Kidney capillary endothelial cell (primary cell): ENCODE data around the gene UBASH3B.

Source experiments
- DNase-seq: peaks from one replicate; pipeline ENCODE4 v3.0.0-alpha.2; 2018; ENCODE audit warnings: low spot score

UBASH3B gene

DNA sequence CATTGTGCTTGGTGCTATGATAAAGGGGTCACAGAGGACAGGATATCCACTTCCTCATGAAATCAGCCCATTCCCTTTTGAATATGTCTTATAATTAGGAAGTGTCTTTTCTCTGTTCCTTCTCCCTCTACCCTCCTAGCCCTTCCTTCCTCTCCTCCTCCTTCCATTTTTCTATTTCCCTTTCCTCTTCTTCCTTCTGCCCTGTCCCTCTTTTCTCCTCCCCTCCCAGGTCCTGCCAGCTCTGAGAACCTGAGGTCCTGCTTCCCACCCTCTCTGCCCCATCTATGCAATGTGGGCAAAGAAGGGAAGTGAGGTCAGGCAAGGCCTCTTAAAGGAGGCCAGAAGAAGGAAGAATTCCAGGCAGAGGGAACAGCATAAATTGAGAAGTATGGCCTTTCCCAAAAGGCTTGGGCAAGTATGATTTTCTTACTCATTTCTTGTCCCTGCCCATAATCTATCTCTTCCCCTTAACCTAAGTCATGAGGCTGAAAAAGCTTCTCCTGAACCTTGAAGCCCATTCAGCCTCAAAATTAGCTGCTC is 7.7 kb upstream of the UBASH3B start:
- DNase-seq = no peak

GRCh38 chr11:122649116-122649515 is 6.4 kb upstream of the UBASH3B start:
- DNase-seq = no peak

GRCh38 chr11:122650619-122651018 is 4.9 kb upstream of the UBASH3B start:
- no peak for DNase-seq

DNA sequence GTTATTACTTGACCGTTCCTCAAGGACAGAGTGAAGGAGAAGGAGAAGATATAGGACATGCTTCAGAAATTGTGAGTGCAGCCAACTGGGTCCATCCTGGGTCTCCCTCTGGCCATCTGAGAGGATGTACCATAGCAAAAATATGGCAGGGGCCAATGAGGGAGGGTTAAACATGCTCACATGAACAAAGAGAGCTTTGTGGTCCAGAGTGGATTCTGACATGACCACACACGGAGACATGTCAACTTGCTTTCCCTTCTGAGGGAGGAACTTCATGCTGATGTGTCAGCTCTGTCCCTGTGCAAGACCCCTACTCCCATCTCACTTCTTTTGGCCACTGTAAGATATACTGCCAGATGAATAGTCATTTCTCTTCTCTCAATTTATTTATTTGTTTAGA is 3.0 kb upstream of the UBASH3B start:
- DNase-seq = no peak

- no peak for DNase-seq
These were observed 1.5 kb upstream of the UBASH3B start for GRCh38 chr11:122653916-122654585.

GRCh38 chr11:122656073-122656630 is 630 bp downstream of the UBASH3B start:
- DNase-seq = no peak

- DNase-seq = no peak
These were observed 1.1 kb downstream of the UBASH3B start for GRCh38 chr11:122656631-122657101.

- DNase-seq = no peak
These were observed 4.4 kb downstream of the UBASH3B start for GRCh38 chr11:122659676-122660554.

GRCh38 chr11:122661182-122661945 is 5.8 kb downstream of the UBASH3B start:
- DNase-seq = no peak

GRCh38 chr11:122663056-122663740 is 7.7 kb downstream of the UBASH3B start:
- no peak for DNase-seq

- DNase-seq = no peak
These were observed 8.2 kb downstream of the UBASH3B start for GRCh38 chr11:122663764-122664163.

DNA sequence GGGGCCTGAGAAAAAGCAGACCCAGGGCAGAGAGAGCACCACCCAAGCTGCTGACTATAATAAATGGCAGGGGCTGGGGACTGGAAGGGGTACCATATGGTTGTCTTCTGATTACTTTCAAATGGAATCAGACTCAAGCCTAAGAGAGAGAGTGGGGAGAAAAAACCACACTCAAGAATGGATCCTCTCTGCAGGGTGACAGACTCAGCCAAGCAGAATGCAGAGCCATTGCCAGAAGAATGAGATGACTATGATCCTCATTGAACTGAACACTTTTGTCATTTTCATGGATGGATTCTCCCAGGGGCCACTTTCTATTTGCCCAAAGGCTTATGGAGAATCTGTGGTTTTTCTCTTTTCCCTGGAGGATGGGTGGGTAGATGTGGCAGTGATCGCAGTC is 8.7 kb downstream of the UBASH3B start:
- DNase-seq = no peak

- DNase-seq = no peak
These were observed 10.3 kb downstream of the UBASH3B start for GRCh38 chr11:122665861-122666260.

- DNase-seq = no peak
These were observed 11.2 kb downstream of the UBASH3B start for GRCh38 chr11:122666743-122667142.

GRCh38 chr11:122668562-122669090 is 13.1 kb downstream of the UBASH3B start:
- DNase-seq = no peak

DNA sequence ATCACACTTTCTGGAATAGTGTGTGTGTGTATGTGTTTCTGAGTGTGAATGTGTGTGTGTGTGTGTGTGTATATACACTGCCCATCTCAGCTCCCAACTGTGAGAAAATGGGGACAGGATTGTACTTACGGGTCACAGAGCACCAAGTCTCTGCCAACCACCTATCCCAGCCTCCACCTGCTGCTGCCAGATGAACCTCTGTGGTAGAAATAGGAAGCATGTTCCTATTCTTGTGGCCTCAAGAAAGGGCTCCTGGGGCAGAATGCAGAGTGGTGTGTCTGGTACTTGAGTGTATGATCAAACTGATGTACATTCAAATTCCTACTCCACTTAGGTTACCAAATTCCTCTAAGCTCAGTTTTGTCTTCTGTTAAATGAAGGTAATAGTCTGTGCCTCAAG is 14.6 kb downstream of the UBASH3B start:
- no peak for DNase-seq

- no peak for DNase-seq
These were observed 15.9 kb downstream of the UBASH3B start for GRCh38 chr11:122671400-122671891.

- DNase-seq = no peak
These were observed 17.4 kb downstream of the UBASH3B start for GRCh38 chr11:122672892-122673291.

GRCh38 chr11:122673701-122674100 is 18.2 kb downstream of the UBASH3B start:
- no peak for DNase-seq

DNA sequence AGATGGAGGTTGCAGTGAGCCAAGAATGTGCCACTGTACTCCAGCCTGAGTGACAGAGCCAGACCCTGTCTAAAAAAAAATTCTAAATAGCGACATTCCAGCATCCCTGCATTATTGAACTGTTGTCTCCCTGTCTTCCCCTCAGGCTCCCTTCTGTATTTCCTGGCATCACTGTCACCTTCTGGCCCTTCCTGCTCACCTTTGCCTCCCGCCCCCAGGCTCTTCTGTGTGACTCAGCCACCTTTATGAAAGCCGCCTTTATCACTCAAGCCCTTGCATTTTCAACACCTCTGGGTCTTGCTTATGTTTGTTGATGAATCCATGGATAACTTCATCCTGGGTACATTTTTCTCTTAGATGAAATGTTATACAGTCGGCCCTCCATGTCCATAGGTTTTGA is 21.1 kb downstream of the UBASH3B start:
- DNase-seq = no peak

- DNase-seq = no peak
These were observed 21.7 kb downstream of the UBASH3B start for GRCh38 chr11:122677256-122677655.
